Measurements from ENCODE around the gene MTG2.

Gene MTG2

GRCh38 chr20:62203378-62204030, 20.7 kb downstream of the MTG2 start:
- no peak for DNase-seq (ENCODE audit: low spot score)

DNA sequence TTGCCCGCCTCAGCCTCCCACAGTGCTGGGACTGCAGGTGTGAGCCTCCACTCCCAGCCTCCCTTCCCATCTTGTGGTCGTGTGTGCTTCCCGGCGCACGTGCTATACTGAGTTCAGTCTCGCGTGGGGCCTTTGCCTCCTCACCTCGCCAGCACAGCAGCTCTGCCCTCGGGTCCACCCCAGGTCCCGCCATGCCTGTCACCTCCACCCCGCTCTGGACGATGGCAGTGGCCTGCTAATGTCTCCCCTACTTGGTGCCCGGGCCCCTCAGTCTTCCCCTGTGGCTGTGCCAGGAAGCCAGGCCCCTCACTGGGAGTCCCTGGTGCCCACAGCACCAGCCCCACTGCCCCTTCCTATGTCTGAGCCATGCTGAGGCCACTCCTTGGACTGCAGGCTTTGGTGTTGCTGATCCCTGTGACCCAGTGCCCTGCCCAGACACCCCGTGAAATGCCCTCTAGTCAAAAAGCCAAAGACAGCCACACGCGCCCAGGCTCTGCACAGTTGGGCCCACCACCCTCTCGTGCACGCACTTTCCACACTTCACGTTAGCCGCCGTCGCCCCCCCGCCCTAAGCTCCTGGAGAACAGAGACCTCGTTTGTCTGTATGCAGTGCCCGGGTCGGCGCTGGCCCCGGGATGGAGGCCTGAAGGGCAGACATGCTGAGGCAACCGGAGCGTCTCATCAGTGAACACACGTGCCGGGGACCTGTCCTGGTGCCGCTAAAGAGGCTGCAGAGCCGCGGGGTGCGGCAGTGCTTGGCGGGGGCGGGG, 23.0 kb downstream of the MTG2 start:
- DNase-seq (ENCODE audit: low spot score), result no peak

DNA sequence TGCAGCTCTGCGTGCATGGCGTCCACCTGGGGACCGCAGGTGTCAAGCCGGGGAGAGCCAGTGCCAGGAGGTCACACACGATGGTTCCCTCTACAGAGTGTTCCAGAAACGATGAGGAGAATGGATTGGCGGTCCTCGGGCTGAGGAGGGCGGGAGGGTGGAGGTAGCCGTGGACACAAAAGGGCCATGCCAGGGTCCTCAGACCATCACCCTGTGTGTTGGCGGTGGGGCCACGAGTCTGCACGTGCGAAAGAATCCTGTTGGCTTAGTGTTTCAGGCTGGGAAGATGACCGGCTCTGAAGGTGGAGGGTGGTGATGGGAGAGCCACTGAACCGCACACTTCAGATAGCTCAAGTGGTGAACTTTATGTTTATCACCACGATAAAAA, 23.6 kb downstream of the MTG2 start:
- DNase-seq (ENCODE audit: low spot score), result no peak

GRCh38 chr20:62208061-62208794, 25.4 kb downstream of the MTG2 start:
- no peak for DNase-seq (ENCODE audit: low spot score)

GRCh38 chr20:62208795-62209755, 26.2 kb downstream of the MTG2 start:
- no peak for DNase-seq (ENCODE audit: low spot score)

DNA sequence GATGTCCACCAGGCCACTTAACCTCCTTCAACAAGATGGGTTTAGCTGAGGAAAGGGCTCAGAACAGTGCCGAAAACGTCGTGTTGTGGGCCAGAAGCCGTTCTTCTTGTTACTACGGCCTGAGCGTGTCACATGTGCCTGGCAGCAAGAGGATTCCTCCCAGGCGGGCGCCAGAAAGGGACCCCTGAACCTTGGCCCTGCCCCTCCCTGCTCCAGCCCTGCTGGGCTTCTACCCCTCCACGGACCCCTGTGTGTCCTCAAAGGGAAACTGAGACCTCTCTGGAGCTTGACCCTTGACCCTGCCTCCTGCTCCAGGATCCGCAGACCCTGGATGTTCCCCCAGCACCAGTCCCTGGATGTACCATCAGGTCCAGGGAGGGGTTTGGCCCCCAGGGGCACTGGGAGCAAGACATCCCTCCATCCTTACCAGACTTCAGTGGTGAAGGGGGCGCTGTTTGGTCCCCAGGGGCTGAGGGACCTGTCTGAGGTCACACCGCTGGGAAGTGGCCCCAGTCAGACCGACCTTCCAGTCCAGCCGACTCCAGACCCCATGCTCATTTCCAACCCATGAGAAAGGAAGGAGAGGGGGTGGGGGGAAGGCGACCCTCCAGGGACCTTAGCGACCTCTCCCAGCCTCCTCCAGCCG, 27.1 kb downstream of the MTG2 start:
- no peak for DNase-seq (ENCODE audit: low spot score)

GRCh38 chr20:62210496-62210855, 27.6 kb downstream of the MTG2 start:
- no peak for DNase-seq (ENCODE audit: low spot score)

- DNase-seq (ENCODE audit: low spot score), result no peak
These were observed 28.4 kb downstream of the MTG2 start for GRCh38 chr20:62211216-62211615.

- no peak for DNase-seq (ENCODE audit: low spot score)
These were observed 29.0 kb downstream of the MTG2 start for GRCh38 chr20:62211769-62212288.

DNA sequence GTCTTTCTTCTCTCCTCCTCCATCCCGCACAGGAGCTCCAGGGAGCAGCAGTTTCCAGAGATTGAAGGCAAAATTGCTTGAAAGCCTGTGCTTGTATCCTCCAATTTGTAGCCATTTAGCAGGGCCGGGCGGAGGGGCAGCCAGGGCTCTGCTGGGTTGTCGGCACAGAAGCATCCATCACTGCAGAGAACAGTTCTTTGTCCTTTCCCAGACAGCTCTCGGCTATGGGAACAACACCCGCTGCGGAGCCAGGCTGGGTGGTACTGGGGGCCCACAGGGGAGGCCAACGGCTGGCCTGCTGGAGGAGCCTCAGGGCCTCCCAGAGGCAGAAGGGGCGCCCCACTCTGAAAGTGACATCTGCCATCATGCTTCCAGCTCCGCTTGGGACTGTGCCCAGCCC, 29.5 kb downstream of the MTG2 start:
- DNase-seq (ENCODE audit: low spot score), result no peak

- DNase-seq (ENCODE audit: low spot score), result no peak
These were observed 31.2 kb downstream of the MTG2 start for GRCh38 chr20:62214067-62214466.

DNA sequence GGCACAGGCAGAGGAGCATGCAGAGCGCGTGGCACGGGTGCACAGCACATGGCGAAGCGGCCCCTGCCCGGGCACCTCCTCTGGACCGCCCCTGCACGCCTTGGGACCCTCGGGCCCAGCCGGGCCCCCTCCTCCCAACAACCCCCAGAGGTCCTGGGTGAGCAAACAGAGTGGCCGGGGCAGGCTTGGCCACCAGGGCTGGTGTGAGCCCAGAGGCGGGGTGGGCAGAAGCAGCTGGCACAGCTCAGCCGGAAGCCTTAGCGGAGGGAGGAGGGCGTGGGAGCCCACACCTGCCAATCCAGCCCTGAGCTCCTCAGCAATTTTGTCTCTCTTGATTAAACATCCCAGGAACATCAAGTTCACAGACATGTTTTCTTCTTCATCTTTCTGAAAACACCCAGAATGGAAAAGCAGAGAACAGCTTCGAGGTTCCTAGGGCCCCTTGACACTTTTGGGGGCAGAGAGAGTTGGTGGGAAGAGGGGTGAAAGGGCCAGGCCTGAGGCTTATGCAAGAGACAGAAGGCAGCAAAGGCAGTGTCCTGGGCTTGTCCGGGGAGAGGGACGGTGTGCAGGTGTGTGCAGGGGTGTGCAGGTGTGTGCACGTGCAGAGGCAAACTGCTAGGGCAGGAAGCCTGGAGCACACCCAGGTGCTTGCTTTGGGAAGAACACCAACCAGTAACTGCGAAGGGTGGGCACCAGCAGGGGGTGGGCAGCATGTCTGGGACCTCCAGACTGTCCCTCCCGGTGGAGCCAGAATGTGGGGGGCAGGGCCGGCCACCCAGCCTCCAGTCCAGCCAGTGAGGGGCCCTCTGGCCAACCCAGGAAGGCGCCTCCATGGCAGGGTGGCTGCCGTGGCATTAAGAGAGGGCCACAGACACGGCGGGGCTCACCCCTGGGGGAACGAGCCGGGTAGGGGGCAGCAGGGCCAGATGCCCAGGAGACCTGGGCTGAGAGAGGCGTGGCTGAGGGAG, 32.5 kb downstream of the MTG2 start:
- no peak for DNase-seq (ENCODE audit: low spot score)

DNA sequence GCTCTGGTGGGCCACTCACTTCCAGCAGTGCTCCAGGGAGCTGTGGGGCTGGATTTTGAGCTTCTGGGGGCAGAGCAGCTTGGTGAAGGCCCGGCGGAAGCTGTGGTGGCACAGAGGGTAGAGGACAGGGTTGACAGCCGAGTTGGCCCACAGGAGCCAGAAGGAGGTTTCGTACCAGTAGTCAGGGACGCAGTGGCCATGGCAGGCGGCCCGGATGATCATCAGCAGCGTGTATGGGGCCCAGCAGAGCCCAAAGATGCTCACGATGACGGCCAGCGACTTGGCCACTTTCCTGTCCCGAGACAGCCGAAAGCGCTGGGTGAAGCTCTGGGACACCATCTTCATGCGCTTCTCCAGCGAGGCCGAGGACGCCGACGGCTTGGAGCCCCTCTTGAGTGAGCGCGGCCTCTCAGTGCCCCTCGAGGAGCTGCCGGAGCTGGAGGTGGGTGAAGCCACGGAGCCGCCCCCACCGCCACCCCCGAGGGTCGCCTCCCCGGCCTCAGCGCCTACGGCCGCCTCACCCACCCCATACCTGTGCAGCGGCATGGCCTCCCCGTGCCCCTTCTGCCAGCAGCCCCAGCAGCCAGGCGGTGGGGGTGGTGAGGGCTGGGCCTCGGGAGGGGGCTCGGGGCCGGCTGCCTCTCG, 33.3 kb downstream of the MTG2 start:
- no peak for DNase-seq (ENCODE audit: low spot score)

DNA sequence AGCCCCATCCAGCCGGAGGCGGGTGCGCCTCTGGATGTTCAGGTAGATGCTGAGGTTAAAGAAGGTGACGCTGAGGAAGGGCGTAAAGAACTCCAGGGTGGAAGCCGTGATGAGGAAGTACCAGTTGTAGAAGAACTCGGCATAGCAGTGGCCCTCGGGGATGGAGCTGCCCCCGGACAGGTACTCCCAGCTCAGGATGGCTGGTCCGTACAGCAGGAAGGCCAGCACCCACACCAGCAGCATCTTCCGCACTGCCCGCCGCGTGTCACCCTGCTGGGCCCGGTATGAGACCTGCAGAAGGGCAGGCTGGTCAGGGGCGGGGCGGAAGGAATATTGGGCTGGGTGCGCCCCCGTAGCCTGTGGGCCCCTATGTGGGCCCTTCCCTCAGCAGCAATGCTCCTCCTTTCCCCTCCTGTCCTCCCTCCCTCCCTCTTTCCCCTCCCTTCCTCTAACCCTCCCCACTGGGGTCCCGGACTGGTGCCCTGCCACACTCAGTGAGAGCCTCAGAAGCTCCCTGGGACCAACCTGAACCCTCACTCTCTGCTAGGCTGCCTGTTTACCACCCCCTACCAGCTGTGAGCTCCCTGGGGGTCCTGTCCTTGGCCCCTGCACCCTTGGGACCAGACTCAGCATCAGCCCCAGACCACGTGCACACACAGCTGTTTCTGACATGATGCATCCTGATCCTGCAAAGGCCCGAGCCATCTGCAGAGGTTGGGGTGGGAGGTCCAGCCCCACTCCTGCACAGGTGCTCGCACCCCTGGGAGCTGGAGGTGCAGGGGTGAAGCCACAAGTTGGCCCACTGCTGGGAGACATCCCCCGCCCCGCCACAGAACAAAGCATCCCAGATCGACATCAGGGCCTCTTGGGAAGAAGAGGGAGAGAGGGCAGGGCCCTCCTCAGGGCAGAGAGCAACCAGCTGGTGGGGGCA, 34.1 kb downstream of the MTG2 start:
- DNase-seq (ENCODE audit: low spot score), result no peak

DNA sequence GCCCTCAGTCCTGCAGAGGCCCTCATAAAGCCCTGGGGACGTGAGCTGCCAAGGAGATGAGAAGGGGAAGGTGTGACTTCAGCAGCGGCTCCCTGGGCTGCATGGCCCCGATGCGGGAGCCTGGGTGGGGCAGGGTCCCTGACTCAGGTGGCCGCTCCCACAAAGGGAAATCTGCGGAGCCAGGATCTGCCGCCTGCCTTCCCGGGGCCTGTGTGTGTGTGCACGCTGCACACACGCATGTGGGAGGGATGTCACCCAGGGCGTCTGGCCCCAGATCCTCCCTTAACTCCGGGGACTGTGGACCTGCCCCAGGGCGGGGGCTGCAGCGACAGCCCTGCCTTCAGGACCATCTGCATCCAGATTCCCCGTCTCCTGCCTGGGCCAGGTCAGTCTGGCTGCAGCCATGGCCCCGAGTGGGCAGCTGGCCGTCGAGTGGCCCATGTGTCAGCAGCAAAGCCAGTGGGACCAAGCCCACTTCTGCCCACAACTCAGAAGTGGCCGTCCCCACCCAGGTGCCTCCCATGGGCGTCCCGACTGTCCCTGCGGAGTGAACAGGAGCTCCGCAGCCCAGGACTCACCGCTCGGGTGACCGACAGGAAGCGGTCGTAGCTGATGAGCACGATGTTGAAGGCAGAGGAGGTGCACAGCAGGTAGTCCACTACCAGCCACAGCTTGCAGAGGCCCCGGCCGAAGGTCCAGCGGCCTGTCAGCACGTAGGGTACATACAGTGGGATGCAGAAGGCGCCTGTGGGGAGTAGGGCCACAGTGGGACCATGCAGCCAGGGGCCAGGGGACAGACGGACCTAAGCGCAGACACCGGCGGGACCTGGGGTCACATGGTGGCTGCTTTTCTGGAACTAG, 35.3 kb downstream of the MTG2 start:
- DNase-seq (ENCODE audit: low spot score), result no peak

GRCh38 chr20:62219101-62219991, 36.5 kb downstream of the MTG2 start:
- DNase-seq (ENCODE audit: low spot score), result no peak

Data from hepatic stellate cell (primary cell).